ENCODE results near the gene ATP2A2. TPM values are rescaled to one million over a fixed set of nuclear protein-coding genes. Genes with fewer than 3 reads are reported as not detected.

The ATP2A2 gene
- total and polyA plus RNA-seq, 4 donors = 20.9 to 198 (median 67.6) TPM

GRCh38 chr12:110343114-110343513, 62.1 kb downstream of the ATP2A2 start (continued):
- TF ChIP-seq REST (IDR thresholded peaks at IDR 0.05) = no peak
- TF ChIP-seq FOXA2 (IDR thresholded peaks at IDR 0.05) = no peak
- no peak for TF ChIP-seq SP1 (IDR thresholded peaks at IDR 0.05)
- no peak for TF ChIP-seq JUND (IDR thresholded peaks at IDR 0.05)

- H3K27ac ChIP-seq (ENCODE audit: low read depth in 1 of 2, low read length in 2 of 2) = no peak overlapping the region
- H3K4me1 ChIP-seq (ENCODE audit: control insufficient read depth in 4 of 4, insufficient read depth in 4 of 4, low read length in 3 of 4) = no peaks in the 10 kb centered on the region
- peaks cover 35 to 98% (median 93%) of the 10 kb centered on the region in 4 donors for H3K36me3 ChIP-seq (ENCODE audit: control insufficient read depth in 4 of 4, insufficient read depth in 3 of 4, low read depth in 1 of 4, low read length in 3 of 4)
- no peaks in the 10 kb centered on the region for H3K9me3 ChIP-seq (ENCODE audit: control insufficient read depth in 4 of 4, low read length in 3 of 4)
- H3K27me3 ChIP-seq (ENCODE audit: control insufficient read depth in 4 of 4, insufficient read depth in 4 of 4, low read length in 3 of 4) = no peaks in the 10 kb centered on the region
- 89% methylated on average over 9 of the region's 9 CpGs for WGBS
- DNase-seq (ENCODE audit: low spot score) = no peak
- no peak overlapping the region for H3K4me3 ChIP-seq (ENCODE audit: low read depth in 1 of 3, low read length in 3 of 3)
- H3K9ac ChIP-seq (ENCODE audit: low read depth in 1 of 2, low read length in 2 of 2) = no peak overlapping the region
- no peak for TF ChIP-seq EGR1 (IDR thresholded peaks at IDR 0.05; ENCODE audit: low read depth in 2 of 2)
- no peak for TF ChIP-seq HNF4G (IDR thresholded peaks at IDR 0.05)
- TF ChIP-seq GABPA (IDR thresholded peaks at IDR 0.05 in 1 of 2, conservative IDR thresholded peaks at IDR 0.05 in 1 of 2) = no peak
- TF ChIP-seq JUND (IDR thresholded peaks at IDR 0.05) = no peak
- TF ChIP-seq MAX (IDR thresholded peaks at IDR 0.05) = no peak
- TF ChIP-seq ZBTB33 (IDR thresholded peaks at IDR 0.05) = no peak
- TF ChIP-seq TAF1 (conservative IDR thresholded peaks at IDR 0.05) = no peak
- TF ChIP-seq REST (IDR thresholded peaks at IDR 0.05) = no peak
- TF ChIP-seq HNF4A (conservative IDR thresholded peaks at IDR 0.05) = no peak
- TF ChIP-seq YY1 (IDR thresholded peaks at IDR 0.05) = no peak
- no peak for TF ChIP-seq RXRA (IDR thresholded peaks at IDR 0.05)
Measured at GRCh38 chr12:110343736-110344555, 62.9 kb downstream of the ATP2A2 start.

Measured in liver (tissue), 9 donors.